HG02571 (cell line): ENCODE results near the gene ATP6V0D1.

Experiments
- ATAC-seq: cut with Tn5 transposase; IDR thresholded peaks from one replicate; pipeline ENCODE4 v1.9.1; 2021; ENCODE audit warnings: mild to moderate bottlenecking, moderate library complexity; ENCODE audit not compliant: unreplicated experiment

ATP6V0D1 gene

GRCh38 chr16:67394155-67395104 lies 86.5 kb downstream of the ATP6V0D1 start:
- ATAC-seq: no peak

- ATAC-seq: no peak
Measured at GRCh38 chr16:67393788-67394154, 87.2 kb downstream of the ATP6V0D1 start.

- ATAC-seq: no peak
Measured at GRCh38 chr16:67393111-67393787, 87.7 kb downstream of the ATP6V0D1 start, which contains the start of gene TPPP3. Gene TPPP3 (minus strand): TSS chr16:67393498. CDS start chr16:67391111, 2,387 bp downstream.

GRCh38 chr16:67392301-67393059 lies 88.5 kb downstream of the ATP6V0D1 start:
- no peak for ATAC-seq

GRCh38 chr16:67391424-67392300 lies 89.3 kb downstream of the ATP6V0D1 start:
- no peak for ATAC-seq

GRCh38 chr16:67390816-67391423 lies 90.0 kb downstream of the ATP6V0D1 start:
- no peak for ATAC-seq

- ATAC-seq: no peak
Measured at GRCh38 chr16:67389911-67390815, 90.8 kb downstream of the ATP6V0D1 start.

- ATAC-seq: no peak
Measured at GRCh38 chr16:67388591-67388990, 92.4 kb downstream of the ATP6V0D1 start.

GRCh38 chr16:67388191-67388590 lies 92.8 kb downstream of the ATP6V0D1 start:
- no peak for ATAC-seq
